A673 (cell line): ENCODE results near the gene C9orf50. TPM values are rescaled to one million over a fixed set of nuclear protein-coding genes. Genes with fewer than 3 reads are reported as not detected.
A peak's percentile ranks its signal among the peaks of the same experiment; 100 is the strongest.

Experiments
- BruUV-seq: library from RNA; stranded (reverse); fragments of 400-500 nt; replicated peaks from 2 replicates; lab custom pipeline; 2021; lab: Mats Ljungman, UMichigan
- CTCF ChIA-PET: fragments of 300-600 bp; sonication (Branson Sonifier 250); formaldehyde crosslinking; loops from one replicate; lab custom pipeline; 2022; ENCODE audit warnings: antibody characterized with exemption; lab: Charles Lee
- POLR2A ChIA-PET: fragments of 300-600 bp; sonication (Branson Sonifier 250); formaldehyde crosslinking; loops from one replicate; lab custom pipeline; 2022; ENCODE audit warnings: antibody characterized with exemption; ENCODE audit not compliant: low non-redundant PET; lab: Charles Lee
- DNase-seq: peaks from one replicate; pipeline ENCODE4 v3.0.0-alpha.2; 2015; ENCODE audit warnings: low spot score
- H3K27ac ChIP-seq: fragments of 200-600 bp; sonication (generic); 2 replicates; pipeline ENCODE4 v1.5.1; 2016; ENCODE audit warnings: mixed run types, low read depth, mild to moderate bottlenecking, mixed read lengths, antibody characterized with exemption, low read length; ENCODE audit not compliant: poor library complexity, severe bottlenecking
- H3K27me3 ChIP-seq: fragments of 200-600 bp; sonication (generic); replicated peaks from 2 replicates; pipeline ENCODE4 v1.6.1; 2017; ENCODE audit warnings: mixed run types, low read depth, mild to moderate bottlenecking, mixed read lengths, antibody characterized with exemption, low read length; ENCODE audit not compliant: insufficient read depth, poor library complexity
- H3K36me3 ChIP-seq: fragments of 200-600 bp; sonication (generic); 2 replicates; pipeline ENCODE4 v1.6.1; 2016; ENCODE audit warnings: mixed run types, mild to moderate bottlenecking, mixed read lengths, antibody characterized with exemption, low read length; ENCODE audit not compliant: insufficient read depth, poor library complexity, severe bottlenecking
- H3K4me1 ChIP-seq: fragments of 200-600 bp; sonication (generic); 2 replicates; pipeline ENCODE4 v1.6.1; 2017; ENCODE audit warnings: mixed run types, mild to moderate bottlenecking, mixed read lengths, antibody characterized with exemption, low read length; ENCODE audit not compliant: insufficient read depth, poor library complexity, severe bottlenecking
- H3K4me3 ChIP-seq: fragments of 200-600 bp; sonication (generic); 2 replicates; pipeline ENCODE4 v1.5.1; 2016; ENCODE audit warnings: low read depth, mixed run types, mild to moderate bottlenecking, mixed read lengths, low read length; ENCODE audit not compliant: poor library complexity, severe bottlenecking
- H3K9me3 ChIP-seq: fragments of 200-600 bp; sonication (generic); 2 replicates; pipeline ENCODE4 v1.6.1; 2016; ENCODE audit warnings: mixed run types, low read depth, mild to moderate bottlenecking, mixed read lengths, antibody characterized with exemption, low read length; ENCODE audit not compliant: poor library complexity, severe bottlenecking
- EZH2 ChIP-seq: fragments of 200-600 bp; sonication (generic); IDR thresholded peaks from 2 replicates; pipeline ENCODE4 v1.6.1; 2017; ENCODE audit warnings: borderline replicate concordance, low read depth, mild to moderate bottlenecking, mixed read lengths, antibody characterized with exemption, low read length; ENCODE audit not compliant: poor library complexity, severe bottlenecking
- intact Hi-C: fragments of 100-400 bp; cut with micrococcal nuclease; formaldehyde crosslinking; loops from one replicate; pipeline ENCODE4 v1.10.0; 2022; ENCODE audit not compliant: unreplicated experiment
- total RNA-seq: library from RNA; stranded (reverse); gene quantifications from 2 replicates; pipeline ENCODE4 v1.2.3, GENCODE V29; 2021
- TF ChIP-seq, protein P1 (sequence below): fragments of 300-800, 200-600 bp; sonication (generic); conservative IDR thresholded peaks from 2 replicates; pipeline ENCODE4 v1.5.1; 2017; ENCODE audit warnings: low read depth, mild to moderate bottlenecking, antibody characterized with exemption, low read length, moderate library complexity, mixed read lengths

Gene C9orf50
- total RNA-seq, 1 experiment from 2014 or later: not detected

DNA sequence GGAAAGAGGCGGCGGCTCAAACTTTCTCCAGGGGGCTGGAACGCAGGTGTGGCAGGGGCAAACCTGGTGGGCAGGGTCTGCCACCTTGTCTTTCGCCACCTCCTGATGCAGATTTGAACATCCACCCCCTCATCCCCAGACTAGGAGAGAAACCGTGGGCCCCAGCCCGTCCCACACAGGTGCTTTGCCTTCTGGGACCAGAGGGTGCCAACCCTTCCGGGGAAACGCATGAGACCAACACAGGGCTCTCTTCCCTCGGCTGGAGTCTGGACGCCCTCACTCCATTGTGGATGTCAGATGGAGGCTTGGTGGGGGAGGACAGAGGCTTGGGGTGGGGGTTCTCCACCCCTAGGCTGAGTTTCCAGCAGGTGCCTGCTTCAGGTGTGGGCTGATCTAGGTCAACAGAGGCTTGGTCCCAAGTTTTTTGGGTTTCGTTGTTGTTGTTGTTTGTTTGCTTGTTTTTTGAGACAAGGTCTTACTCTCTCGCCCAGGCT, 9.5 kb downstream of the C9orf50 start:
- Histone ChIP-seq H3K9me3 (no peaks in the 10 kb centered on the region), H3K4me3 (no peak overlapping the region), H3K36me3 (no peaks in the 10 kb centered on the region), H3K4me1 (peaks cover 46% of the 10 kb centered on the region), H3K27ac (no peak overlapping the region), H3K27me3 (no peaks in the 10 kb centered on the region)
- intact Hi-C loops: loop anchor here (2.0 to 5.0 kb wide), 3 partner anchors 289 to 604 kb away; no protein-coding TSS in a partner anchor
- POLR2A ChIA-PET: interaction anchor here (0.7 kb wide), 1 partner anchor 433 kb away, joined by 3 read pairs; the partner anchor contains the start of gene IER5L
- CTCF ChIA-PET: interaction anchor here (0.5 to 1.4 kb wide), 9 partner anchors 8 to 480 kb away, joined by 3 to 6 read pairs (median 5); partner anchors contain the start of gene IER5L
- no peak for DNase-seq
- no TSS peak for BruUV-seq
- TF ChIP-seq, protein P1, sequence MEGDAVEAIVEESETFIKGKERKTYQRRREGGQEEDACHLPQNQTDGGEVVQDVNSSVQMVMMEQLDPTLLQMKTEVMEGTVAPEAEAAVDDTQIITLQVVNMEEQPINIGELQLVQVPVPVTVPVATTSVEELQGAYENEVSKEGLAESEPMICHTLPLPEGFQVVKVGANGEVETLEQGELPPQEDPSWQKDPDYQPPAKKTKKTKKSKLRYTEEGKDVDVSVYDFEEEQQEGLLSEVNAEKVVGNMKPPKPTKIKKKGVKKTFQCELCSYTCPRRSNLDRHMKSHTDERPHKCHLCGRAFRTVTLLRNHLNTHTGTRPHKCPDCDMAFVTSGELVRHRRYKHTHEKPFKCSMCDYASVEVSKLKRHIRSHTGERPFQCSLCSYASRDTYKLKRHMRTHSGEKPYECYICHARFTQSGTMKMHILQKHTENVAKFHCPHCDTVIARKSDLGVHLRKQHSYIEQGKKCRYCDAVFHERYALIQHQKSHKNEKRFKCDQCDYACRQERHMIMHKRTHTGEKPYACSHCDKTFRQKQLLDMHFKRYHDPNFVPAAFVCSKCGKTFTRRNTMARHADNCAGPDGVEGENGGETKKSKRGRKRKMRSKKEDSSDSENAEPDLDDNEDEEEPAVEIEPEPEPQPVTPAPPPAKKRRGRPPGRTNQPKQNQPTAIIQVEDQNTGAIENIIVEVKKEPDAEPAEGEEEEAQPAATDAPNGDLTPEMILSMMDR: no peak
- no peak for TF ChIP-seq EZH2

DNA sequence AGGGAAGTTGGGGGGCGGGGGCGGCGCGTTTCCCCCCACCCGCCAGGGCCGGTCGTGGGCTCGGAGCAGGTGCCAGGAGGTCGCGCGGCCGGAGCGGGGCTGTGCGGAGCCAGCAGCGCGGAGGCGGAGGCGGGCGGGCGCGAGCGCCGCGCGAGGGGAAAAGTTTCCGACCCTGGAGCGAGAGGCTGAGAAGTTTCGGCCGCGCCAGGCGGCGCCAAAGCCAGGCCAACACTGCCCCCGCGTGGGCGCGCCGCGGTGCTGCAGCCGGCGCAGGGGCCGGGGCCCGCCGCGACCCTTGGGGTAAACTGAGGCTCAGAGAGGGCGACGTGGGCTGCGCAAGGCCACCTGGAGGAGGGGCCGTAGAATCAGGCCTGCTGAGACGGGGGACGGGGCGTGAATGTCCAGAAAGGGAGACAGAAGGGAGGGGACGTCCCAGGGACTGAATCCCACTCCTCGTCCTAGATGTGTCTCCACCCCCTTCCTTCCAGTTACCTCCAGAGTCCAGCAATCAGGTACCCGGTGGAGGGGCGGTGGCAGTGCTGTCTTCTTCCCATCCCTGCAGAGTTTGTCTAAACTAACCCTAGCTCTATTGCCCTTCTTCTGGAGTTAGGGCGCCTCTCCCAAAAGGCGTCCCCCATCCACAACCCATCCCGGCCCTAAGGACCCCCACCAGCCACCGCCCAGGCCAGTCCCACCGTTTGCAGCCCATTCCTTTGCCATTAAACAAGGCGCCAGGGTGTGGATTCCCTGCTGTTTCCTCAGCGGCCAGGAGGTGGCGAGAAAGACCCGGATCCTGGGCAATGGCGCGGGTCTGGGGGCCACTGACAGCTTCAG, 10.2 kb downstream of the C9orf50 start:
- CTCF ChIA-PET: interaction anchor here (0.5 to 1.4 kb wide), 9 partner anchors 9 to 479 kb away, joined by 3 to 6 read pairs (median 5); partner anchors contain the start of gene IER5L
- Histone ChIP-seq H3K36me3 (no peaks in the 10 kb centered on the region), H3K9me3 (no peaks in the 10 kb centered on the region), H3K27ac (peak overlapping the region; percentile 88), H3K27me3 (no peaks in the 10 kb centered on the region), H3K4me3 (peak overlapping the region; percentile 81), H3K4me1 (peaks cover 46% of the 10 kb centered on the region)
- intact Hi-C loops: loop anchor here (1.0 to 5.0 kb wide), 4 partner anchors 288 to 603 kb away; no protein-coding TSS in a partner anchor
- POLR2A ChIA-PET: interaction anchor here (0.7 kb wide), 1 partner anchor 432 kb away, joined by 3 read pairs; the partner anchor contains the start of gene IER5L
- TF ChIP-seq, protein P1: peak; percentile 62
- no peak for TF ChIP-seq EZH2
- DNase-seq: peak; percentile 83
- no TSS peak for BruUV-seq

DNA sequence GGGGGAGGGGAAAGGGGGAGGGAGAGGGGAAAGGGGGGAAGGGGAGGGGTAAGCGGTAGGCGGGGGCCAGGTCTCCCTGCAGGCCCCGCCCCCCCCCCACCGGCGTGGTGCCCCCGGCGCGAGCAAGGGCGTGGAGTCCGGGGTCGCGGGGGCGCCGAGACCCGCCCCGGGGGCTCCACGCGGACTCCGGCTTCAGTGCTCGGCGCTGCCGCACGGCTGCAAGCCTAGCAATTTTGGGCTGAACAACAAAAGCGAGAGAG, 10.8 kb downstream of the C9orf50 start:
- Histone ChIP-seq H3K9me3 (no peaks in the 10 kb centered on the region), H3K36me3 (no peaks in the 10 kb centered on the region), H3K27me3 (no peaks in the 10 kb centered on the region), H3K4me1 (peaks cover 46% of the 10 kb centered on the region), H3K27ac (peak overlapping the region; percentile 88), H3K4me3 (peak overlapping the region; percentile 81)
- intact Hi-C loops: loop anchor here (1.0 to 5.0 kb wide), 4 partner anchors 288 to 603 kb away; no protein-coding TSS in a partner anchor
- DNase-seq: no peak
- no peak for TF ChIP-seq EZH2
- TF ChIP-seq, protein P1: no peak
- no TSS peak for BruUV-seq
- CTCF ChIA-PET: no interaction called here
- POLR2A ChIA-PET: no interaction called here
